GF-D8 (cell line): Measurements from ENCODE around the gene LSM12.
"Not testable (repeated sequence)": the region's sequence is repeated elsewhere in the genome, so short reads cannot be mapped to it uniquely, and the experiment has no call there.

ENCODE experiments used
- DNase-seq: peaks from one replicate; lab custom pipeline; 2025; lab: John Stamatoyannopoulos, UW

The LSM12 gene

DNA sequence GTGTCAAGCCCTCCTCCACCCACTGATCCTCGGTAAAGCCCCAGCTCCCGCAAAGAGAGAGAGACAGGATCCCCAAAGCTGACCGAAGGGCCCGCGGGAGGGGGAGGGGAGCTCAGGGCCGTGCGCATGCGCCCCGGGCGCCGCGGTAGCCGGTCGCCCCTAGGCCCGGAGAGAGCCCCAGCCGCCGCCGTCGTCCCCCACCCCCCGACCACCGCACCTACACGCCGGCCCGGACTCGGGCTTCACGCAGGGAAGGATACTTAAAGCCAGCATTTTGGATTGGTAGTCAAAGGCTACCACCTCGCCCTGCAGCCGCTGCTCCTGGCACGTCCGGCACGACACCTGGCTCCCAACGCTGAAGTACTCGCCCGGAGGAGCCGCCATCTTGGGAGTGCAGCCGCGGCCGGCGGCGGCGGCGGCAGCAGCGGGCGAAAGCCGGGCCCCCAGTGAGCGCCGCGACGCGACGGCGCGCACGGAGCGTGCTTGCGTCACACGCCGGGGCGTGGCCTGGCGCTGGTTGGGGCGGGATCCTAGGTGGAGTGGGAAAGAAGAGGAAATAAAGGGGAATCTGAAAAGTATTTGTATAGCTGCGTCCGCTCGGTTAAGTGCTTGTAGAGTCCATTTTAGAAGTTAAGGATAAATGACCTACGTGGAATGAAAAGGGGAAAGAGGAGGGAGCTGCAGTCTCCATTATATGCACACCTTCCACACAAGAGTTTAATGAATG lies at the start of gene LSM12:
TSS of gene LSM12 (minus strand) at position 468 of the 727 bp plus-strand sequence. CDS start at position 384, 84 bp downstream.
- peak; percentile 81 for DNase-seq

DNA sequence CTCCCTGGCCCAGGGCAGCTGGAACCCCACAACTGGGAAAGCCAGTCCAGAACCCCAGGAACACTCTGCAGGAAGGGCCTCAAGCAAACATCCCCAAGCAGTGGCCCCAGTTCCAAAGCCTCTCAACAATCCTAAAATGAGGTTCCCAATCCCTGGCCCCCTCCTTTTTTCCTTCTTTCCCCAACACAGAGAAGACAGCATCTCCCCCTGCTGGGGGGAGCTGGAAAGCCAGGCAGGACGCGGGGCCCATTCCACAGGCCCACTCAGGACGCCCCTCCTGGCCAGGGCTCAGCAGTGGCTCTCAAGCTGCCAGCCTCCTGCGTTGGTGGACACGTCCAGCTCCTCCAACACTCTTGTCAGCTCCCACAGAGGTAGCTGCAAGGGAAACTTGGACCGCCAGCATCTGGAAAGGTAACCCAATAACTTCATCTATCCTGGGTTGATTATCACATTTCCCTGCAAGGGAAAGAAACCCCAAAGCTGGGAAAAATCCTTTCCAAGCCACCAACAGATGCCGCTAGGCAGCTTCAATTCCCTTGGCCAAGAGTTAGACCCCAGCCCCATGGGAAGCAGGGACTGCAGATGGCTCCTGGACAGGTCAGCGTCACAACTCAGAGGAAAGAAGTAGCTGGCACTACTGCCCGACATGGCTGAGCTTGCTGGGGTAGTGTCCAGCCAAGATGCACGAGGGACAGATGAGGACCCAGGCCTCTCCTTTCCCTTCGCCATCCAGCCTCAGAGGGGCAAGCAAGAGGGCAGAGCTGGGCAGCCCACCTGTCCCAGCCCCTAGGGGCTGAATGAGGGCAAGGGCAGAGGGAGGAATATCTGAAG lies 49.3 kb upstream of the LSM12 start:
- DNase-seq: peak; percentile 7

- DNase-seq: no peak
Measured at GRCh38 chr17:44113868-44114840, 47.7 kb upstream of the LSM12 start.

DNA sequence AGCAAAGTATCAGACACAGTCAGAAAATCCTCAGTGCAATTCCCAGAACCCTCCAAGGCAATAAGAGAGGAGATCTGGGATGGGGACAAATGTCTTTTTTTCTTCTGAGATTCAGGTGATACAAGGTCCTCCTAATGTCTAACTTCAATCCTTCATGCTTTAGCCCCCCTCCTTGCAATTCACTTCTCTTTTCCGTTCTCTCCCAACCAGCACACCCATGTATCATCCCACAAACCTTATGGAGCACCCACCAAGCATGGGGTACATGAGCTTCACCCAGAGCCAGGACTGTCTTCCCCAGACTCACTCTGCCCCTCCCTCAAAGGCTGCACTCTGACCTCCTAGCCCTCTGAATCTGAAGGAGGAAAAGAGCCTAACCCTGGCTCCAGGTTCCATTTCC lies 46.9 kb upstream of the LSM12 start:
- DNase-seq: no peak

GRCh38 chr17:44112284-44113280 lies 46.1 kb upstream of the LSM12 start:
- DNase-seq: no peak

- DNase-seq: no peak
Measured at GRCh38 chr17:44111777-44112176, 45.3 kb upstream of the LSM12 start.

DNA sequence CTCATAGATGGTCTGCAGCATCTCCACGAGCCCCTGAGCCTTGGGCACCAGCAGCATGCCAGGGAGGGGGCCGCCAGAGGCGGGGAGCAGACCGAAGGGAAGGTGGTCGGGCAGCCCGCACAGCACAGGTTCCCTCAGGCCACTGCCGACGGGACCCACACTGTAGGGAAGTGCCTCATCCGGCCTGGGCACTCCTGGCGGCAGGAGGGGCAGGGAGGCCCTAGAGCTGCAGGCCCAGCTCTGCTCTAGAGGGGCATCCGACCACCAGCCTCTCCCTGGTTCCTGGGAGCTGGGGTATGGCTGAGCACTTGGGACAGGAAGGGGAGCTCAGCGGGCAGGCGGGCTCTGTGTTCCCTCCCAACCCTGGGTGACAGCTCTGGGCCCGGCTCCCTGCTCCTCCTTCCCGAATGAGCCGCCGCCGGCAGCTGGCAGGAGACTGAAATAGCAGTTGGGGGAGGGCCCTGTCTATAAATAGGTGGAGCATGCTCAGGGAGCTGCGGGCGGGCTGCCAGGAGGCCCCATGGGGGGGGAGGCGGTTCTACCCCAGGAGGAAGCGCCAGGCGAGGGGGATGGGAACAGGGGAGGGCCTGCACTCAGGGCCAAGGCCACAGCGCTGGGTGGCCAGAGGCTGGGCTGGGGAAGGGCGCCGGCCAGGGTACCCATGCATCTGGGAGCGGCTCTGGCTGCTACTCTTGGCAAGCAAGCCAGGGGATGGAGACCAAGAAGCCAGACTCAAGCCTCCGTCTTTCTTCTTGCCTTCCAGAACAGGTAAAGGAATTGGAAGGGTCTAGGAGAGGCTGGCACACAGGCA lies 44.6 kb upstream of the LSM12 start:
- DNase-seq: peak; percentile 89

GRCh38 chr17:44110011-44110686 lies 43.7 kb upstream of the LSM12 start:
- DNase-seq: no peak

DNA sequence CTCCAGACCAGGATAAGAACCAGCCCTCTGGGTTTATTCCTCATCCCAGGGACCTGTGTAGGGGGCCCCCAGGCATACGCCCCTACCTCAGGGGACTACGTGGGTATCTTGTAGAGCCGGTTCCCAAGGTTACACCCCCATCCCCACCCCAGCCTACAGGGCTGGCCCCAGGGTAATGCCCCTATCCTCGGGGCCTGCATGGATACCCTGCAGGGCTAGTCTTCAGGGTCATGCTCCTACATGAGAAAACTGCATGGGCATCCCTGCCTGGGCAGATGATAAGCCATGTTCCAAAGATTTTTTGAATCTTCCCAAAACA lies 42.8 kb upstream of the LSM12 start:
- DNase-seq: no peak

- no peak for DNase-seq
Measured at GRCh38 chr17:44108440-44109311, 42.2 kb upstream of the LSM12 start.

- DNase-seq: no peak
Measured at GRCh38 chr17:44106801-44107200, 40.3 kb upstream of the LSM12 start.

DNA sequence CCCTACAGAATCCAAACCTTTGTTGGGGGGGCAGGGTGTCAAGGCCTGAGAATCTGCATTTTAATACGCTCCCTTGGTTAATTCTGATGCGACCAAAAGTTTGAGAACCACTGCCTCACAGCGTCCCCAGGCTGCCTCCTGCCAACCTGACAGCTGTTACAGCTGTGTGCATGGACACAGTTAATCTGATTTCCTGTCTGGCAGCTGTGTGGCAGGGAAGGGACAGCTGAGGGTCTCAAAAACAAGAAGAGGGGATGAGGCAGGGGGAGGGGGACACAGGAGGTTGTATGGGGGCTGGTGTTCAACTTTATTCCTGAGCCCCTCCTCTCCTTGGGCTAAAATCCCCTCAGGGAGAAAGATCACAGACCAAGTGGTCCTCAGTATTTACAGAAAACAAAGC lies 39.5 kb upstream of the LSM12 start:
- no peak for DNase-seq

GRCh38 chr17:44105483-44105882 lies 39.0 kb upstream of the LSM12 start:
- no peak for DNase-seq

GRCh38 chr17:44102849-44103622 lies 36.6 kb upstream of the LSM12 start:
- DNase-seq: no peak

- DNase-seq: not testable (repeated sequence)
Measured at GRCh38 chr17:44101858-44102257, 35.4 kb upstream of the LSM12 start.

DNA sequence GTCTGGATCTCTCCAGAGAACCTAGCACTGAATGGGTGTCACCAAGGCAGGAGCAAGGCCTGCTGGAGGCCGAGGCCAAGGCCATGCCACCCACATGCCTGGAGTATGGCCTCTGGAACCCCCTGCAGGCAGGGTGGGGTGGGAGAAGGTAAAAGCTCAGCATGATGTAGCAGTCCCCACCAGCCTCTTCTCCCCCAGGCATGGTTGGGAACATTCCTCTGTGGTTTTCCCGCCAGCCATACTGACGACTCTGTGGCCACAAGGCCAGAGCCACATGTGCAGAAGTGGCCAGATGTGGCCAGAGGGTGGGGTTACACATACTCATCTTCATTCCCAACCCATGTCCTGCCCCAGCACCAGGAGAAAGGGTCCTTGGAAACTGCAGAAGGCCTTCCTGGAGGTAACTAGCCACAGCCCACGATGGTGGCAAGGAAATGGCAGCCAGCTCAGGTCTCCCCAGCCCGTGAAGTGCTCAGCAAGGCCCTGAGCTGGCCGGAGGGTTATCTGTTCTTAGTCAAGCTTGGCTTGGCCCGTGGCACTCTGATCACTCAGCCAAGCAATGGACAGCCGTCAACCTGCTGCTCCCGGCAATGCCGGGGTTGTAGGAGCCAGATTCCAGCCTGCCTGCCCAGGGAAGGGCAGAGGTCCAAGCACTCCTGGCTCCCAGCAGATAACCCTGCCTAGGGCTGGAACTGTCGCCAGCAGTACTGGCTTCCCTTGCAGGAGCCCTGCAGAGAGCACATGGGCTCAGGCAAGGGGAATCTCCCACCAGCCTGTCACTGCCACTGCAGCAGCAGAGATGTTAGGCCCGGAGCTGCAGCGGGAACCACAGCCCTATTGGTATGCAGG lies 30.9 kb upstream of the LSM12 start:
- no peak for DNase-seq
